ENCODE measurements around the gene RAB6B. TPM values are rescaled to one million over a fixed set of nuclear protein-coding genes. Genes with fewer than 3 reads are reported as not detected.

Gene RAB6B
- total RNA-seq, 1 donor from 2014 or later: 0.61 TPM

DNA sequence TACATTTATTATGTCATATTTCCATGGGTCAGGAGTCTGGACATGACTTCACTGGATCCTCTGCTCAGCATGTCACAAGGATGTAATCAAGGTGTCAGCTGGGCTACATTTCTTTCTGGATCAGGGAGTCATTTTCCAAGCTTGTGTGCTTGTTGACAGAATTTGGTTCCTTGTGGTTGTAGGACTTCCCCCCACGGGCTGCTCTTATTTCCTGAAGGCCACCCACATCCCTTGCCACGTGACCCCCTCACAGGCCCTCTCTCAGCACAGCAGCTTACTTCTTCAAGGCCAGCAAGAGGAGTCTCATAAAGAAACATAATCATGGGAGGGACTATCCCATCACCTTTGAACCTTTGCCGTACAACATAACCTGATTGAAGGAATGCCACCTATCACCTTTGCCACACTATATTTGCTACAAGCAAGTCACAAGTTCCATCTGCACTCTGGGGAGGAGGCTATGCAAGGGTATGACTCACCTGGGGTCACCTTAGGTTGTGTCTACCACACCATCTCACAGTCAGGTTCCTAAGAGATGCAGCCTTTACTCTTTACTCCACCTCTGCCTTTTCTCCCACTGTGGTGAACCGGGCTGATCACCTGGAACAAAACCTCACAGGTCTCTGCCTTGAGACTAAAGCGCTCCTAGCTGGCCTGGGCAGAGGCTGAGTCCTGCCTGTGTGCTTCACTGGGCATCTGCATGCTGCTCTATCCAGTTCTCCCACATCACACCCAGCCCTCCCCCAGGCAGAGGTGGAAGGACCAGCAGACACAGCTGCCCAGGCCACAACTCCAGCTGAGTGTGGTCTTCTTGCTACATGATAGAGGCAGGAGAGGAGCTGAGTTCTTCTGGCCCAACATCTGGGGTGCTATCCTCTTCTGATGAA, 13.5 kb downstream of the RAB6B start:
- intact Hi-C loops (cut with micrococcal nuclease): no loop called here

DNA sequence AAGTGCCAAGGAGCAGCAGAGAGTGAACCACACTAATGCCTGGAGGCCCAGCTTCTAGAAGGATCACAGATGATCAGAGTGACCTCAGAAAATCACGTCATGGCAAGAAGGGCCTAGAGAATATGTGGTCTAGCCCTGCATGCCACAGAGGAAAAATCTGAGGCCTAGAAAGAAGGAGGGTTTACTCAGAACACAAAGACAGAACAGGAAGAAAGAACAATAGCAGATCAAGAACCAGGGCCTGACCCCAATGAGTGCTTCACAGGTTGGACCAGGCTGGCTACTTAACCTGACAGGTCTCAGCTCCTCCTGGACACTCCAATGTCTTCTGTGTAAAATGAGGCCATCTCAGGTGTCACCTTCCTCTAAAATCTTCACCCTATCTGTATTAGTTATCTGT, 14.2 kb downstream of the RAB6B start:
- intact Hi-C loops (cut with micrococcal nuclease): no loop called here

DNA sequence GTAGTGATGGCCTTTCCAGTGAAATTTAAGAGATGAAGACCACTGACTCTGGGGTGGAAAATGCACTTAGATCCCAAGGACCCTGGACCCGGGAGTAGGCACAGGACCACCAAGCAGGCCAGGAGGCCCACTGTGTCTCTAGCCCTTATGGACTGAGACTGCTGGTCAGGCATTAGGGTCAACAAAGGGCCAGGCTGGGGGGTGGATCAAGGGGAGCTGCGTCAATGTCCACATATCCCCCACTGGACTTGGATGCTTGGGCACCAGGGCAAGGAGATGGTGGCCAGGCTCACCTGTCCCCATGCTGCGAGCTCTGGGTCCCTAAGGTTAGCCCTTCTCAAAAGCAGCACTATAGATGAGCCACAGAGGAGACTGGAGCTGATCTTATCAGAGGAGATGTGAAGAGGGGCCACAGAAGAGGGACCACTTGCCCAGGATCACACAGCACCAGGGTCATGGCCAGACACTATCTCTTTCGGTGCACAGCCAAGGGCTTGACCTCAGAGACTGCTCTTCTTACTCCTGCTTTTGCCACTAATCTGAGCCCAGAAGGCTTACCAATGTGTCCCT, 14.7 kb downstream of the RAB6B start:
- intact Hi-C loops (cut with micrococcal nuclease): no loop called here

DNA sequence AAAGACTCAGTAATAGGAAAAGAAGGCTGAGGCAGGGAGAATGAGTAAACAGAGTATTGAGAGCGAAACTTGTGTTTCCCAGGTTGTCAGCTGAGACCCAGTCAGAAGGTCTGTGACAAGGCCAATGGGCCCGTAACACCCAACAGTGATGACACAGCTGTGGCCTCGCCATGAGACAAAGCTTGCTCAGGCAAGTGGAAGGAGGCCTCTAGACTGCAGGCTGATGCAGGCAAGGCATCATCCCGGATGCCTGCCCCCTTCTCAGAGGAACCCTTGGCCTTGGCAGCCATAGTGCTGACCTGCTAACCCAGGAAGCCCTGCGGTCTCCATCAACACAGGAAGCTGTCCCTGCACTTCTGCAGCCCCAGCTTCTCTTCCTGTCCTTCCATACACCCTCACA, 15.4 kb downstream of the RAB6B start:
- intact Hi-C loops (cut with micrococcal nuclease): no loop called here

DNA sequence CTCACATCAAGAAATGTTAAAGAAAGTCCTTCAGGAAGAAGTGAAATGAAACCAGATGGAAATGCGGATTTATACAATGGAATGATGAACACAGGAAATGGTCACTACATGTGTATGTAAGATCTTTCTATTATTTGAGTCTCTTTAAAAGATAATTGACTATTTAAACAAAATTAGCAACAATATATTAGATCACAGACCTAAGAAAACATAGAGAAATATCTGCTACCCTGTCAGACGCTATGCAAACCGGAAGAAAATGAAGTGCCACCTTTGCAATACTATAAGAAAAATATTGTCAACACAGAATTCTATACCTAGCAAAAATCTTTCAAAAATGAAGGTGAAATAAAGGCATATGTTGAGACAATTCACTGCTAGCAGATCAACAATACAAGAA, 17.2 kb downstream of the RAB6B start:
- intact Hi-C loops (cut with micrococcal nuclease): no loop called here

DNA sequence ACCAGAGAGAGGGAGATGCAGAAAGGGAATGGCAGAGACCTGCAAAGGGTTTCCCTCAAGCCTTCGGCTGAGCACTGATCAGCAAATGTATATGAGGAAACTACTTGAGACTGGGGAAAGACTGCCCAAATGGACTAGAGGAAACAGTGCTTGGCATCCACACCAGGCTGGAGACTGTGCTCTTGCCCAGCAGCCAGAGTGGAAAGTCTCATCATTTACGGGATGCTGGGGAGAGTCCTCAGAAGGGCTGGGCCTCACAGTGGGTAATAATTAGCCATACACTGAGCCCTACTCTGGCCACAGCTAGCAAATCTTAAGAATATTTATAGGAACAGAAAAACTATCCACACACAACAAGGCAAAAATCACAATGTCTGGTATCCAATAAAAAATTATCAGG, 18.5 kb downstream of the RAB6B start:
- intact Hi-C loops (cut with micrococcal nuclease): no loop called here

DNA sequence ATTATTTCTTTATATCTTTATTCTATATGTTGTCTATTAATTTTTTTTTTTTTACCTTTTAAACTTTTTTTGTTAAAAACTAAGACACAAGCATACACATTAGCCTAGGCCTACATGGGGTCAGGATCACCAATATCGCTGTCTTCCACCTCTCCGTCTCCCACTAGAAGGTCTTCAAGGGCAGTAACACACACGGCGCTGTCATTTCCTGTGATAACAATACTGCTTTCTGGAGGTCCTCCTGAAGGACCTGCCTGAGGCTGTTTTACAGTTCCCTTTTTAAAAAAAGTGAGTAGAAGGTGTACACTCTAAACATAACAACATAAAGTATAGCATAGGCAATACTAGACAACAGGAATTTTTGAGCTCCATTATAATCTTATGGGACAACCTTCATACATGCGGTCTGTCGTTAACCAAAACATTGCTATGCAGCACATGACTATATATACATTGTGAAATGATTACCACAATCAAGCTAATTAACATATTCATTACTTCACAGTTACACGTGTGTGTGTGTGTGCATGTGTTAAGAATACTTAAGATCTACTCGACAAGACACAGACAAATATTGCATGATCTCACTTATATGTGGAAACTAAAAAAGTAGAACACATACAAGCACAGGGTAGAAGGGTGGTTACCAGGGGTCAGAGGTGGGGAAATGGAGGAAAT, 20.8 kb downstream of the RAB6B start:
- intact Hi-C loops (cut with micrococcal nuclease): no loop called here

DNA sequence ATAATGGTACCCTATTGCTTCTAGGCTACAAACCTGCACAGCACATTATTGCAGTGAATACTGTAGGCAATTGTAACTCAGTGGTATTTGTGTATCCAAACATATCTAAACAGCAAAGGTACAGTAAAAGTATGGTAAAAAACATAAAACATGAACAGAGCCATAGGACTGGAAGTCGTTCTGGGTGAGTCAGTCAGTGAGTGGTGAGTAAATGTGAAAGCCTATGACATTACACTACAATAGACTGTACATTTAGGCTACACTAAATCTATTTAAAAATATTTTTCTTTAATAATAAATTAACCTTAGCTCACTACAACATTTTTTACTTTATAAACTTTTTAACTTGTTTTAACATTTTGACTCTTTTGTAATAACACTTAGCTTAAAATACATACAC, 21.3 kb downstream of the RAB6B start:
- intact Hi-C loops (cut with micrococcal nuclease): no loop called here

DNA sequence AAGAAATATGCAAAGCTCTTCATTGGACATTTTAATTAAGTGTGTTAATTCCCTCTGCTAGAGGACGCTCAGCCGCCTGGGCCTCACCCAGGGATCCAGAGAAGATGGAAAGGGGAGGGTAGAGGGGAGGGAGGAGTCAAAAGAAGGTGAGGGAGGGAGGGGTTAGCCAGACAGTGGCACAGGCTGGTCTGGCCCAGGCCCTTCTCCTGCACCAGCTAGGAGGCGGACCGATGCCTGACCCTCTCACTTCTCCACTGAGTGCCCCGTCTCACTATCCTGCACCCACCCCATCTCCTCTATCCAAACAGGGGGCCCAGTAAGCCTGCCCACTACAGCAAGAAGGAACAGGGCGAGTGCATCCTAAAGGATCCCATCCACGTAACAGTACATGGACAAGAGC, 22.9 kb downstream of the RAB6B start:
- intact Hi-C loops (cut with micrococcal nuclease): no loop called here

DNA sequence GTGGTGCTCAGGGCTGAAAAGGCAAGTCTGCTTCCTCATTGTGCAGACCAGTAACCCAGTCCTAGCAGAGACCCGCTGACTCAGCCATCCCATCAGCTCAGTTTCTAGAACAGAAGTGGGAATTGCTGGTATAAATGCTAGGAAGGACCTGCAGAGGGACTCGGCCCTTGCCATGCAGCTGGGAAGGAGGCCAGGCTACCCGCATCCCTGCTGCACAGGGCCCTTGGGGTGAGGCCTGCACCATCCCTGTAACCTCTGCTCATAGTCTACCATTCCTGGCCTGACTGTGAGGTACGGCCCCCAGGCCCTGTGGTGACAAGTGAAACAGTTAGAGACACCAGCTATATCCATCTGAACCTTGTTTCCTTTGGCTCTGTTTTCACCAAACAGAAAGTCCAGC, 23.5 kb downstream of the RAB6B start:
- intact Hi-C loops (cut with micrococcal nuclease): no loop called here

DNA sequence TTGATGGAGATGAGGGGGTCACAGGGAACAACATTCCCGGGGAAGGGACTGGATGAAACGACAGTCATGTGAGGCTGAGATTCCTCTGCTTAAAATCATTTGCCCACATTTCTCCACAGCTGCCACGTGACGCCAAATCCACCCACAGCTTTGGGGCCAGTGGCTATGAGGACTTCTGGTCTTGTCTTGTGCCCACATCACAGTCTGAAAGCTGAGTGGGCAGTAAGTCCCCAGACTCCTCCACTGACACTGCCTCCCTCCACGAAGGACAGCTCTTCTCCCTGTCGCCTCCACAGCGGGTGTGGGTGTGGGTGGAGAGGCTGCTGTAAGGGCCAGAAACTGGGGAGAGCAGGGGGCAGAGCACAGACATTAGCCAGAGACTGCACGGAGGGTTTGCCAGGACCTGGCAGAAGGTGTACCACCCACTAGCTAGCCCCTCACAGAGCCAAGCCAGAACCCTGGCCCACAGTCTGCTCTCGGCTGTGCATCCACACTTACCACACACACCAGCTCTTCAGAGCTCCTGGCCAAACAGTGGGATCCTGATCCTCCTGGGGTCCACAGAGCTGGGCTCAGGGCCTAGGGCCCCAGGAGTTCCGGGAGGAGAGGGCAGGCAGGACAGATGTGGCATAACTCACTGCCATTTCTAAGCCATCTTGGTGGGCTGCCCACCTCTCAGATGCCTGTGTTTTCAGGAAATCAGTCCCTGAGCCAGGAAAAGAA, 24.2 kb downstream of the RAB6B start:
- intact Hi-C loops (cut with micrococcal nuclease): no loop called here

DNA sequence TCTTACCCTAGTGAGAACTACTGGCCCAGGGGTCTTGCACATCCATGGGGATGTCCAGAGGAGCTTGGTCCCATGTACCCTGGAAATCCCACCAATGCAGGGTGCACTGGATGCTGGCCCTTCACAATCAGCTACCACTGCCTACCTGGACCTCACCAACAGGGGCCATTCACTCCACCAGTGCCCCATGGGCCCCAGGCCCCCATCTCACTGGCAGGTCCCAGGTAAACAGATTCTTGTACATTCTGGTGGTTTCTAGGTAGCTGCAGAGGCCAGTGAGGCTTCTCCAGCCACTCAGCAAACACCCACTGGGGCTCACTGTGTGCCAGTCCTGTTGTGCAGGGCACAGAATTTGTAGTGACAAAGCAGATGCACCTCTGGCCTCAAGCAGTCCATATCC, 24.9 kb downstream of the RAB6B start:
- intact Hi-C loops (cut with micrococcal nuclease): no loop called here

DNA sequence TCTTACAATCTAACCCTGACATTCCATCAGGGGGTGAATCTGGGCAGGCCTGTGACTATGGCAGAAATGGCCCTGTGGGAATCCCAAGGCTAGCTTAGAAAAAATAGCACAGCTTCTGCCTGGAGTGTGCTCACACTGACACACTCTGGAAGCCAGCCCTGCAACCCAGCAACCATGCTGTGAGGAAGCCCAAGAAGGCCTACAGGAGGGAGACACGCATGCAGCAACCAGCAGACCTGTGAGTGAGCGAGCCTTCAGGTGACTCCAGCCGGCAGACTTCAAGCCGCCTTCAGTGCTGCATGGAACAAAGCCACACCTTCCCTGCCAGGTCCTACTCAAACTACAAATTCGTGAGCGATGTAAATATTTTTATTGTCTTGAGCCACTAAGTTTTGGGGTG, 26.1 kb downstream of the RAB6B start:
- intact Hi-C loops (cut with micrococcal nuclease): no loop called here

DNA sequence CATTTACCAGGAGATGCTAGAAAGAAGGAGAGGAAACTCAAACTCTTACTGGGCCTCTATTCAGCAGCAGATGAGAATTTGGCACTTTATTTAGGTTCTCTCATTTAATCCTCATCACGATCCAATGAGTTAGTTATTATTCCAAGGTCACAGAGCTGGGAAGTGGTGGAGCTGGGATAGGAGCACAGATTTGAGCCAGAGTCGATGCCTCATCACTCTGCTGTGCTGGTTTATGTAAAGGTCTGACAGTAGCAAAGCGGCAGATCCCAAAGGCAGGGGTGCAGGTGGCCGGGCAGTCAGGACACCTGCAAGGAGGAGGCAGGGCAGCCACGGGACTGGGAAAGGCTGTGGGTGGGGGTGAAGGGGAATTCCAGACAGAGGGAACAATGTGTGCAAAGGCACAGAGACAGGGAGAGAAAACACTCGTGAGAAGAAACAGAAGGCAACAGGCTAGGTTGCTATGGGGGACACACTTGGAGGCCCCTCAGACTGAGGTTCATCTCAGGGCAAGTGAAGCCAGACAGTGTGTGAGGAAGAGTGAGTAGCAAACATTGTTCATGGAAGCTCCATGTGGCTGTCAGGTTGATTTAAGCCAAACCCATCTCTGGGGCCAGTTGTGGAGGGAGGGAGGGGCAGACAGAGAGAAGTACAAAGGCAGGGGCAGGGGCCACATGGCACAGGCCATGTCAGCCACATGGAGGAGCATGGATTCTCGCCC, 26.8 kb downstream of the RAB6B start:
- intact Hi-C loops (cut with micrococcal nuclease): no loop called here

DNA sequence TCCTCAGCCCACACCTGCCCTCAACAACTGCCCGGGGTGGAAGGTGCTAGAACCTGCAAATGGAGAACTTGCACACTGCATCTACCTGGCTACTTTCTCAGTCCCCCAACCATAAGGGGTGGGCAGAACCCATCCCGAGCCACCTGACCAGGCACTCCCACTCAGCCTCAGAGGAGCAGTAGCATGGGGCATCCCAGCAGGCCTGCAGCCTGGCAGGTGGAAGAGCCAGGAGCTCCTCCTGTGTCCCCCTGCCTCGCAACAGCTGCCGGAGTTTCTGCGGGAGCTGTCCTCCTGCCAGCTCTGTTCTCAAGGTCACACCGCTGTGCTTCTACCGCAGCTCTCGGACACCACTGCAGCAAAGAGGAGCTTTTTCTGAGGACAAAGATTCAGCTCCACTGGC, 27.5 kb downstream of the RAB6B start:
- intact Hi-C loops (cut with micrococcal nuclease): no loop called here

DNA sequence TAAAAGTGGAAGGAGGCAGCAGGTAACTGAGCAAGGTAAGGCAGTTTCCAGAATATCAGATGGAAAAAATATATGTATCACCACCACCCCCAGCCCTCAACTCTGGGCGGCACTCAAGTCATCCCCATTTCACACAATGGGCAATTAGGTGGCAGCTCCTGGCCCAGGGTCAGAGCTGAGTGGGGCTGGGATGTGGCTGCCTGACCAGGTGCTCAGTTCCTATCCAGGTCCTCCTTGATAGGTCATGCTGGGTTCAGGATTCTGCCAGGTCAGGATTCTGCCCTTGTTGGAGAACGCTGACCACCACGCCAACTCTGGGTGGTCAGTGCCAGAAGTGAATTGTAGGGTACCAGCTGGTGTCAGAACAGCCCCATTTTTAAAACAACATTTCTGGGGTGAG, 29.5 kb downstream of the RAB6B start:
- intact Hi-C loops (cut with micrococcal nuclease): no loop called here

DNA sequence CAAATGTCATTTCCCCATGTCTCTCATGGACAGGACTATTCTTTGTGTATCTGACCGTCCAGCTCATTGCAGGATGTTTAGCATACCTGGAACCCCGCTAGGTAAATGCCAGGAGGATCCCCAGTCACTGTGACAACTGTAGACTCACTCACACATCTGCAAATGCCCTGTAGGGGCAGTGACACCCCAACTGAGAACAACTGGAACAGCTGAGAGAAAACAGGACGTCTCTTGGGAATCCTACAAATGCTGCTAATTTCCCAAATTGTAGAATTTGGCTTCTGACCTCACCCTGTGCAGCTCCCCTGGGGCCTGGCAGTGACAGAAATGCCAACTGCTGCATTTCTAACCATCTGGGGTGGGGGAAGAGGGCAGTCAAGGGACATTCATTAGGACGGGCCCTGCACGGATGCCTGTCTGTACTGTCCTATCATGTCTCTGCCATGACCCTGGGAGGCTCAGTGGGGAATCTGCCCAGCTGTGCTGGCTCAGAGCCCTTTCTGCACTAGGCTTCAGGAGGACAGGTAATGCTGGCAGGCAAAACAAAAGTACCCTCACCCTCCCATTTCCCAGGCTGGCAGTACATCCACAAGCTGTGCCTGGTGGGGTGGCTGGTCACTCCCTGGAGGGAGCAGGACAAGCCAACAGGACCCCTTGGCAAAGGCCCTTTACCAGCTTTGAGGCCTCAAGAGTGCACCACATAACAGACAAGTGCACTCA, 30.4 kb downstream of the RAB6B start:
- intact Hi-C loops (cut with micrococcal nuclease): no loop called here

DNA sequence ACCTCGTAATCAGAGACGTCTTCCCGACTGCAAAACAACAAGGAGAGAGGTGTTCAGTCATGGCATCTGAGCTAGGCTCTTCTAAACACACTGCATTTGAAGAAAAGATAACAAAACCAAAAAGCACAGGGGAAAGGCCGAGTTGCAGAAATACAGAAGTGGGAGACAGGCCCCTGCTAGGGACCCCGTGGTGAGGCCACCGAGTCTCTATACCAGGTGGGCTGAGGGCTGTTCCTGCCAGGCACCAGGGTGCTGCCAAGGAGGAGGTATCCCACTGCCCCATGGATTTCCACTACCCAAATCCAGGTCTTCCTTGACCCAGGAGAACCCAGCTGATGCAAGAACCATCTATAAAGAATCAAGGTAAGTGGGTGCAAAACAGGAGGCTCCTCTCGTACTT, 31.1 kb downstream of the RAB6B start:
- intact Hi-C loops (cut with micrococcal nuclease): no loop called here

DNA sequence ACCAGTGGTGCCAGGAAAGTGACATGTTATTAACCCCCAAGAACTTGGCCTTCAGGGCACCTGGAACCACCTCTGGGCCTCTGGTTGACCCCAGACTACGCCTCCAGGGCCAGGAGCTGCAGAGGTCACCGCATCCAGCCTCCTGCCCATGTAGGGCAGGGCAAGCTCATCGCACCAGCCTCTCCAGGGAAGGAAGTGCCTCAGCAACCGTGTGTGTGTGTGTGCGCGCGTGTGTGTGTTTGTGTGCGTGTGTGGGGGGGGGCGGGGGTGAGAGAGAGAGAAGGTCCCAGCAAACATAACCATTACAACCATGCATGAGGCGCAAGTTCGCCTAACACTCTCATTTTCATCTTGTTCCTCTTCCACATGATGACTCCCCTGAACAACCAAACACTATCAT, 31.8 kb downstream of the RAB6B start:
- intact Hi-C loops (cut with micrococcal nuclease): no loop called here

DNA sequence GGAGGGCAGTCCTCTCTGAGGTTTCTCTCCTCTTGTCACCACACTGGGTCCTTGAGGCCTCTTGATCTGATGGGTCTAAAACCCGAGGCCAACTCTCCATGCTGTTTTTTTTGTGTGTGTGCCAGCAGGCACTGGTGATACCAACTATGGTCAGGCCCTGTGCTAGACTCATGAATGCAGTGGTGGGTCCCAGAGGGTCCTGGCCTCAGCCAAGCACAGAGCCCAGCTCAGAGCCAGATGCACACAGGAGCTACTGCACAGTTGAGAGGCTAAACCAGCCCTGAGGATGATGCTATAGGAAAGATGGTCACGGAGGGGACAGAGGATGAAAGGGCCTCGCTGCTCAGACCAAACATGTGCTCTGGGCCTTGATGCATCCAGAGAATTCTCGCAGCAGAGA, 33.5 kb downstream of the RAB6B start:
- intact Hi-C loops (cut with micrococcal nuclease): no loop called here

DNA sequence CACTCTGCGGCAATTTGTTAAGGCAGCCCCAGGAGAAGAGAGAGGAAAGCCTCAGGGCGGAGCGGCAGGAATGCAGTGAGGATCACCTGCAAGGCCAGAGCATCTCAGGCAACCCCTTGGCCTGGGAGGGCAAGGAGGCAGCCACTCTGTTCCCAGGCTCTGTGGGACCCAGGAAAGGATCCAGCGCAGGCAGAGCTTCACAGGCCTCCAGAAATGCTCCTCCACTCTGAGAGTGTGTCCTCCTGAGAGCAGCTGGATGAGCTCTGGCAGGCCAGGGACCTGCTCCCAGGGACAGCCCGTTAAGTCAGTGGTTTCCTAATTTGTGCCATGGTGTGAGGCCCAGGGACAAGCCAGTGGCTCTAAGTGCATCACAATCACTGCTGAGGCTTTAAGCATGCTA, 35.2 kb downstream of the RAB6B start:
- intact Hi-C loops (cut with micrococcal nuclease): no loop called here
